BLaER1 treated with 17β-estradiol and CSF1 and Interleukin-3, amounts not matched to agents 10 nM and 100 nM (cell line): ENCODE data around the gene GAP43.

Experiments
- H3K27ac ChIP-seq, 11 experiments: shearing (Covaris generic); formaldehyde crosslinking; 2 replicates each; pipeline ENCODE4 v1.8.1; 2022
- H3K27me3 ChIP-seq, 11 experiments: shearing (Covaris generic); formaldehyde crosslinking; 2 replicates each; pipeline ENCODE4 v1.8.1; 2022
- H3K36me3 ChIP-seq, 11 experiments: shearing (Covaris generic); formaldehyde crosslinking; 2 replicates each; pipeline ENCODE4 v1.8.1; 2022
- H3K4me1 ChIP-seq, 10 experiments: shearing (Covaris generic); formaldehyde crosslinking; 2 replicates each; pipeline ENCODE4 v1.8.1; 2022
- H3K4me2 ChIP-seq, 11 experiments: shearing (Covaris generic); formaldehyde crosslinking; 2 replicates each; pipeline ENCODE4 v1.8.1; 2022
- H3K4me3 ChIP-seq, 10 experiments: shearing (Covaris generic); formaldehyde crosslinking; 2 replicates each; pipeline ENCODE4 v1.8.1; 2022
- H3K9ac ChIP-seq, 11 experiments: shearing (Covaris generic); formaldehyde crosslinking; 2 replicates each; pipeline ENCODE4 v1.8.1; 2022
- H3K9me3 ChIP-seq, 11 experiments: shearing (Covaris generic); formaldehyde crosslinking; replicated peaks in 1 of 11; 2 replicates each; pipeline ENCODE4 v1.8.1; 2022
- H4K20me1 ChIP-seq, 11 experiments: shearing (Covaris generic); formaldehyde crosslinking; 2 replicates each; pipeline ENCODE4 v1.8.1; 2022
- Cebpa-rat ChIP-seq, 11 experiments: shearing (Covaris generic); IDR thresholded peaks; 2 replicates each; pipeline ENCODE4 v1.8.1; 2022

GAP43 gene

GRCh38 chr3:115623044-115623868 is at the start of gene GAP43:
TSS of gene GAP43 (plus strand) at chr3:115623510. CDS start at chr3:115623690, 180 bp downstream.
- Histone ChIP-seq H4K20me1 (no peaks in the 10 kb centered on the region), H3K9ac (no peak within 1 kb of the TSS), H3K27ac (no peak within 1 kb of the TSS), H3K36me3 (no peaks in the 10 kb centered on the region), H3K9me3 (no peaks in the 10 kb centered on the region), H3K4me1 (peaks cover 0 to 5% (median 0%) of the 10 kb centered on the region in 10 experiments; a peak in 2 of 20 replicates), H3K4me2 (no peak within 1 kb of the TSS), H3K27me3 (no peaks in the 10 kb centered on the region), H3K4me3 (no peak within 1 kb of the TSS)
- TF ChIP-seq Cebpa-rat (IDR thresholded peaks at IDR 0.05), result no peak

GRCh38 chr3:115576325-115576875 is 46.9 kb upstream of the GAP43 start:
- Histone ChIP-seq H3K4me2 (no peak overlapping the region), H3K4me3 (no peak overlapping the region), H3K9me3 (peaks cover 0 to 15% (median 0%) of the 10 kb centered on the region in 11 experiments; a peak in 6 of 22 replicates), H3K27me3 (no peaks in the 10 kb centered on the region), H4K20me1 (no peaks in the 10 kb centered on the region), H3K36me3 (no peaks in the 10 kb centered on the region), H3K4me1 (peaks cover 0 to 11% (median 5%) of the 10 kb centered on the region in 10 experiments; a peak in 10 of 20 replicates), H3K27ac (no peak overlapping the region), H3K9ac (no peak overlapping the region)
- no peak for TF ChIP-seq Cebpa-rat (IDR thresholded peaks at IDR 0.05)

DNA sequence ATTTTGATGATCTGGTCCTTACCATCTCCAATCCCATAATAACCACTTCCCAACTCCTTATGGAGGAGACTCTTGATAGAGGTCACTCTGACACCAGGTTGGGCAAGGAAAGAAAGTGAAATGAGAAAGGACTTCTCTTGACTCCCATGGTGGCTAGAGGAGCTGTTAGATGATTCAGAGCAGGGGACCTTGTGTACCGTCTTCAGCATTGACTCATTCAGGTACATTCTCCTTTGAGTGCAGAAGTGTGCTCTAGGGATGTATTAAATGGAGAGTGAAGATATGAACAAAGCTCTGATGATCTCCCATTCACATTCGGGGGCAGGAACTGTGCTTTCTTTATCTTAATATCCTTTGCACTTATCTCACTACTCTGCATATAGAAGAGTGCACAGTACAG is 46.3 kb upstream of the GAP43 start:
- Histone ChIP-seq H3K4me3 (no peak overlapping the region), H3K9ac (no peak overlapping the region), H3K36me3 (no peaks in the 10 kb centered on the region), H3K4me2 (no peak overlapping the region), H3K4me1 (peaks cover 0 to 7% (median 4%) of the 10 kb centered on the region in 10 experiments; a peak in 10 of 20 replicates), H3K27ac (no peak overlapping the region), H3K9me3 (peaks cover 0 to 13% (median 0%) of the 10 kb centered on the region in 11 experiments; a peak in 6 of 22 replicates), H4K20me1 (no peaks in the 10 kb centered on the region), H3K27me3 (no peaks in the 10 kb centered on the region)
- no peak for TF ChIP-seq Cebpa-rat (IDR thresholded peaks at IDR 0.05)

- Histone ChIP-seq H3K27ac (no peak overlapping the region), H3K27me3 (no peaks in the 10 kb centered on the region), H3K4me3 (no peak overlapping the region), H3K9me3 (0 out of 22 replicates have a peak, but pooled peaks cover 0 to 2% (median 0%) of the 10 kb centered on the region in 11 experiments), H4K20me1 (no peaks in the 10 kb centered on the region), H3K4me2 (no peak overlapping the region), H3K4me1 (peaks cover 0 to 7% (median 0%) of the 10 kb centered on the region in 10 experiments; a peak in 4 of 20 replicates), H3K36me3 (no peaks in the 10 kb centered on the region), H3K9ac (no peak overlapping the region)
- no peak for TF ChIP-seq Cebpa-rat (IDR thresholded peaks at IDR 0.05)
Observed at GRCh38 chr3:115578331-115578730, 45.0 kb upstream of the GAP43 start.

DNA sequence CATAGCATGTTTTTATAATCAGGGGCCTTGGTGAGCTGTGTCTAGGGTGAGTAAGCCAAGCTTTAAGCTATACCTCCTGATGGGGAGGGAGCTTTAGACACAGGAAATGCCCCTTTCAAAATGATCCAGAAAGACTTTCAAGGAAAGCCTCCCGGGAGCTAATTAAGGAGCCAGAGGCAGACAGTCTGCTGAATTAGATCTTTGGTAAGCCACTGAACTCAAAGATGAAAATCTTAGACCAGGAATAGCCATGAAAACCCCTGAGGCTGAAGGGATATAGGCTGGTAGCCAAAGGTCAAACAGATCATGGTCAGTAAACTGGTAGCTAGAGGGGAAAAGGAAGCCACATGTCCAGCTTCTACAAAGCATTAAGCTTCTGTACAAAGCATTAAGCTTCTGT is 42.7 kb upstream of the GAP43 start:
- Histone ChIP-seq H3K9me3 (no peaks in the 10 kb centered on the region), H3K4me1 (no peaks in the 10 kb centered on the region), H3K36me3 (no peaks in the 10 kb centered on the region), H4K20me1 (no peaks in the 10 kb centered on the region), H3K27ac (no peak overlapping the region), H3K27me3 (no peaks in the 10 kb centered on the region), H3K9ac (no peak overlapping the region), H3K4me2 (no peak overlapping the region), H3K4me3 (no peak overlapping the region)
- TF ChIP-seq Cebpa-rat (IDR thresholded peaks at IDR 0.05), result no peak

GRCh38 chr3:115581362-115582135 is 41.8 kb upstream of the GAP43 start:
- H3K27me3 ChIP-seq, result no peaks in the 10 kb centered on the region
- H3K4me3 ChIP-seq, result no peak overlapping the region
- H4K20me1 ChIP-seq, result no peaks in the 10 kb centered on the region
- H3K36me3 ChIP-seq, result no peaks in the 10 kb centered on the region
- no peak overlapping the region for H3K4me2 ChIP-seq
- no peak overlapping the region for H3K27ac ChIP-seq
- H3K9ac ChIP-seq, result no peak overlapping the region
- no peak for TF ChIP-seq Cebpa-rat (IDR thresholded peaks at IDR 0.05)
- no peaks in the 10 kb centered on the region for H3K9me3 ChIP-seq
- H3K4me1 ChIP-seq, result no peaks in the 10 kb centered on the region

DNA sequence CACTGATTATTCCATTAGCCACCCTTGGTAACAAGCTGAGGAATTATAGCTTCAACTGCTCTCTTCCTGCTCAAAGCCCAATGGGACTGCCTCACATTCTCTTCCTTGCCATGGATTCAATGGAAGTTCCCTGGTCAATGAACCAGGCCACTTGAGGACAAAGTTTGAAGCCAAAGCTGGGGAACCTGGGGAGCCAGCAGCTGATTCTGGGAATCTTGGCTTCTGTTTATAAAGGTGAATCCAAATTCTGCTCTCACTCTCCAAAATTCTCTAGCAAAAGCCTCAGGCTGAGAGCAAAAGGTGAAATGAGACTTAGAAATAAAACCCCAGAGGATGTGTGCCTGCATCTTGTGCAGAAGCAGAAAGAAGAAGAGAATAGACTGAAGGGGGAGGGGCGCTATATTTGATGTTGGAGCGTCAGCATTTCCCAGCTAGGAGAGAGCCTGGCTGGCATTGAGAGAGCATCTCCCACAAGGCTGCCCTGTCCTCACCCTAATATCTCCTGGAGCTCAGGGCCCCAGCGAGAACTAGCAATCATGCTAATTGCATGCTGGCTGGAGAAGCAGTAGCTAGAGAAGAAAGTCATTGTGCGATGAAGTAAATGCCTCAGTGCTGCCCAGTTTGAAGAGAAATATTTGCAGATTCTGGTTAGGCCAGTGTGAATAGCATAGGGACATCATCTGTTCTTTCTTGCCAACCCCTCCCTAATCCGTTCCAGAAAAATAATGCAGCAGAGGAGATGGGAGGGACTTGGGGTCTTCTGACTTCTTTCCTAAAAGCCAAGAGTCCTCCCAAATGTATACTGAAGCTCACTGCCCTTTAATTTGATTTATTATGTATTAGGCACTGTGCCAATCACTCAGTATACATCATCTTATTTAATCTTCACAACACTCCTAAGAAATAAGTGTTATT is 34.9 kb upstream of the GAP43 start:
- H3K27me3 ChIP-seq, result no peaks in the 10 kb centered on the region
- H3K36me3 ChIP-seq, result no peaks in the 10 kb centered on the region
- peaks cover 0 to 2% (median 0%) of the 10 kb centered on the region in 11 experiments; a peak in 2 of 22 replicates for H3K9me3 ChIP-seq
- no peak overlapping the region for H3K4me2 ChIP-seq
- no peak overlapping the region for H3K9ac ChIP-seq
- TF ChIP-seq Cebpa-rat (IDR thresholded peaks at IDR 0.05), result no peak
- H4K20me1 ChIP-seq, result no peaks in the 10 kb centered on the region
- H3K4me3 ChIP-seq, result no peak overlapping the region
- no peak overlapping the region for H3K27ac ChIP-seq
- H3K4me1 ChIP-seq, result no peaks in the 10 kb centered on the region

- Histone ChIP-seq H3K9ac (no peak overlapping the region), H3K4me2 (no peak overlapping the region), H3K27ac (no peak overlapping the region), H3K4me3 (no peak overlapping the region), H3K4me1 (no peaks in the 10 kb centered on the region), H3K9me3 (peaks cover 15 to 26% (median 20%) of the 10 kb centered on the region in 11 experiments), H3K36me3 (no peaks in the 10 kb centered on the region), H4K20me1 (no peaks in the 10 kb centered on the region), H3K27me3 (no peaks in the 10 kb centered on the region)
- TF ChIP-seq Cebpa-rat (IDR thresholded peaks at IDR 0.05), result no peak
Observed at GRCh38 chr3:115590873-115591272, 32.4 kb upstream of the GAP43 start.
